AG04449 (cell line): Measurements from ENCODE around the gene ATG16L2.
"Not testable (repeated sequence)": the region's sequence is repeated elsewhere in the genome, so short reads cannot be mapped to it uniquely, and the experiment has no call there.

ENCODE experiments used
- CTCF ChIA-PET: fragments of 350-600 bp; formaldehyde crosslinking; extraction: SDS; loops from one replicate; lab custom pipeline; 2021; ENCODE audit warnings: antibody characterized with exemption; lab: Yijun Ruan, JAX
- POLR2A ChIA-PET: fragments of 400-600, 350-600 bp; formaldehyde crosslinking; extraction: SDS; loops from one replicate; lab custom pipeline; 2020; ENCODE audit warnings: antibody characterized with exemption, inconsistent platforms; lab: Yijun Ruan, JAX
- DNase-seq: peaks from one replicate; pipeline ENCODE4 v3.0.0-alpha.2; 2010; ENCODE audit warnings: low read depth, low spot score
- H3K4me3 ChIP-seq: 2 replicates; pipeline ENCODE4 v1.5.1; 2011; ENCODE audit warnings: low read depth, mild to moderate bottlenecking, control low read depth, low read length
- TF ChIP-seq, protein P1 (sequence below): IDR thresholded peaks from one replicate; pipeline ENCODE4 v1.5.1; 2011; ENCODE audit warnings: mild to moderate bottlenecking, moderate library complexity, low read length, control low read depth, inconsistent platforms; ENCODE audit not compliant: insufficient read depth; ENCODE audit errors: missing control alignments

ATG16L2 gene

GRCh38 chr11:72788241-72788640 is 26.0 kb upstream of the ATG16L2 start:
- CTCF ChIA-PET: interaction anchor here (1.3 to 2.6 kb wide), 2 partner anchors 16 to 62 kb away, joined by 3 to 33 read pairs; no protein-coding TSS in a partner anchor
- POLR2A ChIA-PET: no interaction called here
- no peak overlapping the region for H3K4me3 ChIP-seq
- TF ChIP-seq, protein P1, sequence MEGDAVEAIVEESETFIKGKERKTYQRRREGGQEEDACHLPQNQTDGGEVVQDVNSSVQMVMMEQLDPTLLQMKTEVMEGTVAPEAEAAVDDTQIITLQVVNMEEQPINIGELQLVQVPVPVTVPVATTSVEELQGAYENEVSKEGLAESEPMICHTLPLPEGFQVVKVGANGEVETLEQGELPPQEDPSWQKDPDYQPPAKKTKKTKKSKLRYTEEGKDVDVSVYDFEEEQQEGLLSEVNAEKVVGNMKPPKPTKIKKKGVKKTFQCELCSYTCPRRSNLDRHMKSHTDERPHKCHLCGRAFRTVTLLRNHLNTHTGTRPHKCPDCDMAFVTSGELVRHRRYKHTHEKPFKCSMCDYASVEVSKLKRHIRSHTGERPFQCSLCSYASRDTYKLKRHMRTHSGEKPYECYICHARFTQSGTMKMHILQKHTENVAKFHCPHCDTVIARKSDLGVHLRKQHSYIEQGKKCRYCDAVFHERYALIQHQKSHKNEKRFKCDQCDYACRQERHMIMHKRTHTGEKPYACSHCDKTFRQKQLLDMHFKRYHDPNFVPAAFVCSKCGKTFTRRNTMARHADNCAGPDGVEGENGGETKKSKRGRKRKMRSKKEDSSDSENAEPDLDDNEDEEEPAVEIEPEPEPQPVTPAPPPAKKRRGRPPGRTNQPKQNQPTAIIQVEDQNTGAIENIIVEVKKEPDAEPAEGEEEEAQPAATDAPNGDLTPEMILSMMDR: no peak
- DNase-seq: no peak

DNA sequence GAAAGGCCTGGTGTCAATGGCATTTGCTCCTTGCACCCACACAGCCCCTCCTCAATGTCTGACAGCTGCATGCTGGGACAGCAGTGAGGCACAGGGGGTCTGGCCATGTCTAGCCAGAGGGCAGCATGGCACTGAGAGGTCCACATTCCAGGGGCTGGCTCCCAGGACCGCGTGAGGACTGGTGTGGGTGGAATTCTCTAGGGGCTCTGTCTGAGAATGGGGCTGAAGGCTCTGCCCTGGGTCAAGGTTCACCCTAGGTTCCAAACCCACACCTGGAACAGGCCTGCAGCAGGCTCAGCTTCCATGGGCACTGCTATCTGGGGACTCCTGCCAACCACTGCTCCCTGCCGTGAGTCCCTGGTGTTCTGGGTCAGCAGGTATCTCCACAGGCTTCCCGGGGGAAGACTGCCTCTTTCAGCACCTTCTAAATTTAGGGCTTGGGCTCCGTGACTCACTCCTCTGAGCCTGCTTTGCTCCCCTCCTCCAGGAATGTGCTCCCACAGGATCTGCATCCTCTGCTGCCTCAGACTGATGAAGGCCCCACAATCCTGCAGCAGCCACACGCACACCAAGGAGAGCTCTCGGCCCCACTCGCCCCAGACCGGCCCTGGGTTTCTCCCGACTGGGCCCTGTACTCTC is 24.6 kb upstream of the ATG16L2 start:
- no peak overlapping the region for H3K4me3 ChIP-seq
- TF ChIP-seq, protein P1: no peak
- ChIA-PET CTCF (interaction anchor here (0.8 to 2.6 kb wide), 7 partner anchors 17 to 388 kb away, joined by 3 to 33 read pairs (median 3); no protein-coding TSS in a partner anchor), POLR2A (no interaction called here)
- no peak for DNase-seq

DNA sequence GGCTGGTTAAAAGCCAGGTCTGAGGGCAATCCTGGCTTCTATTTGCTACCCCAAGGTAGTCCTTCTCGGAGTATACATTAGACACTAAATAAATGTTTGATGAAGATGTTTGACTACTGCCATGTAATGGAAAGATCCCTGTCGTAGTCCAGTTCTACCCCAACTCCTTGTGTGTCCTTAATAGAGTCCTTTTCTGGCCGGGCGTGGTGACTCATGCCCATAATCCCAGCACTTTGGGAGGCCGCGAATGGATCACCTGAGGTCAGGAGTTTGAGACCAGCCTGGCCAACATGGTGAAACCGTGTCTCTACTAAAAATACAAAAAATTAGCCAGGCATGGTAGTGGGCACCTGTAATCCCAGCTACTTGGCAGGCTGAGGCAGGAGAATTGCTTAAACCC is 23.0 kb upstream of the ATG16L2 start:
- DNase-seq, H3K4me3 ChIP-seq, POLR2A ChIA-PET: not testable (repeated sequence)
- CTCF ChIA-PET: interaction anchor here (1.6 to 8.2 kb wide), 2 partner anchors 65 to 386 kb away, joined by 3 to 207 read pairs; no protein-coding TSS in a partner anchor

- CTCF ChIA-PET: interaction anchor here (0.7 to 8.2 kb wide), 23 partner anchors 8 to 444 kb away, joined by 3 to 207 read pairs (median 7); partner anchors contain the start of gene ATG16L2
- DNase-seq: no peak
- no peak overlapping the region for H3K4me3 ChIP-seq
- POLR2A ChIA-PET: interaction anchor here (1.0 kb wide), 1 partner anchor 71 kb away, joined by 4 read pairs; no protein-coding TSS in a partner anchor
- TF ChIP-seq, protein P1: no peak
Observed at GRCh38 chr11:72792437-72793021, 21.7 kb upstream of the ATG16L2 start.

GRCh38 chr11:72793076-72793424 is 21.2 kb upstream of the ATG16L2 start:
- peak overlapping the region; percentile 33; the same call in 1 of the 2 replicates for H3K4me3 ChIP-seq
- ChIA-PET CTCF (interaction anchor here (0.7 to 8.2 kb wide), 25 partner anchors 9 to 444 kb away, joined by 3 to 207 read pairs (median 6); partner anchors contain the start of gene ATG16L2), POLR2A (interaction anchor here (0.6 to 1.0 kb wide), 2 partner anchors 71 to 802 kb away, joined by 3 to 4 read pairs; no protein-coding TSS in a partner anchor)
- TF ChIP-seq, protein P1: no peak
- DNase-seq: no peak

GRCh38 chr11:72793425-72794367 is 20.5 kb upstream of the ATG16L2 start, which contains the start of gene STARD10:
Gene STARD10 (minus strand): TSS chr11:72794047. CDS start chr11:72781181, 12,866 bp downstream.
- peak within 1 kb of the TSS; percentile 71 for H3K4me3 ChIP-seq
- TF ChIP-seq, protein P1: peak; percentile 92
- no peak for DNase-seq
- ChIA-PET POLR2A (interaction anchor here (0.6 to 1.2 kb wide), 6 partner anchors 14 to 801 kb away, joined by 3 to 5 read pairs (median 3); no protein-coding TSS in a partner anchor), CTCF (interaction anchor here (0.6 to 8.2 kb wide), 42 partner anchors 9 to 496 kb away, joined by 3 to 207 read pairs (median 5); partner anchors contain the start of gene ATG16L2)
